ENCODE data around the gene RIT1.

The RIT1 gene

GRCh38 chr1:155920717-155921116 is 9.6 kb upstream of the RIT1 start:
- H3K4me3 ChIP-seq (ENCODE audit: low read depth, low read length): no peak overlapping the region
- TF ChIP-seq, protein P1, sequence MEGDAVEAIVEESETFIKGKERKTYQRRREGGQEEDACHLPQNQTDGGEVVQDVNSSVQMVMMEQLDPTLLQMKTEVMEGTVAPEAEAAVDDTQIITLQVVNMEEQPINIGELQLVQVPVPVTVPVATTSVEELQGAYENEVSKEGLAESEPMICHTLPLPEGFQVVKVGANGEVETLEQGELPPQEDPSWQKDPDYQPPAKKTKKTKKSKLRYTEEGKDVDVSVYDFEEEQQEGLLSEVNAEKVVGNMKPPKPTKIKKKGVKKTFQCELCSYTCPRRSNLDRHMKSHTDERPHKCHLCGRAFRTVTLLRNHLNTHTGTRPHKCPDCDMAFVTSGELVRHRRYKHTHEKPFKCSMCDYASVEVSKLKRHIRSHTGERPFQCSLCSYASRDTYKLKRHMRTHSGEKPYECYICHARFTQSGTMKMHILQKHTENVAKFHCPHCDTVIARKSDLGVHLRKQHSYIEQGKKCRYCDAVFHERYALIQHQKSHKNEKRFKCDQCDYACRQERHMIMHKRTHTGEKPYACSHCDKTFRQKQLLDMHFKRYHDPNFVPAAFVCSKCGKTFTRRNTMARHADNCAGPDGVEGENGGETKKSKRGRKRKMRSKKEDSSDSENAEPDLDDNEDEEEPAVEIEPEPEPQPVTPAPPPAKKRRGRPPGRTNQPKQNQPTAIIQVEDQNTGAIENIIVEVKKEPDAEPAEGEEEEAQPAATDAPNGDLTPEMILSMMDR (IDR thresholded peaks at IDR 0.05; ENCODE audit: low read depth, low read length, missing control alignments): no peak
- DNase-seq (ENCODE audit: low read depth): no peak

GRCh38 chr1:155919801-155920200 is 8.7 kb upstream of the RIT1 start:
- no peak for DNase-seq (ENCODE audit: low read depth)
- no peak overlapping the region for H3K4me3 ChIP-seq (ENCODE audit: low read depth, low read length)
- TF ChIP-seq, protein P1 (IDR thresholded peaks at IDR 0.05; ENCODE audit: low read depth, low read length, missing control alignments): no peak

DNA sequence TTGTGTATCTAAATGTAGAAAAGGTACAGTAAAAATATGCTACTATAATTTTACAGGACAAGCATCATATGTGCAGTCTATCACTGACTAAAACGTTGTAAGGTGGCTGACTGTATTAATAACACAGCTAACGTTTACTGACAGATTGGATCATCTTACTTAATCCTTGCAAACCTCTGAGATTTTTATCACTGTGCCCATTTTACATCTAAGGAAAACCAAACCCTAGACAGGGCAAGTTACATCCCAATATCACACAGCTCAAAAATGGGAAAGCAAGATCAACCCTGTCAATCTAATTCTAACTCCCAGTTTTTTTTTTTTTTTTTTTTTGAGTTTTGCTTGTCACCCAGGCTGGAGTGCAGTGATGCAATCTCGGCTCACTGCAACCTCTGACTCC is 7.5 kb upstream of the RIT1 start:
- no peak for DNase-seq (ENCODE audit: low read depth)
- TF ChIP-seq, protein P1 (IDR thresholded peaks at IDR 0.05; ENCODE audit: low read depth, low read length, missing control alignments): no peak
- no peak overlapping the region for H3K4me3 ChIP-seq (ENCODE audit: low read depth, low read length)

- no peak for DNase-seq (ENCODE audit: low read depth)
- TF ChIP-seq, protein P1 (IDR thresholded peaks at IDR 0.05; ENCODE audit: low read depth, low read length, missing control alignments): no peak
- H3K4me3 ChIP-seq (ENCODE audit: low read depth, low read length): no peak overlapping the region
These were observed 3.0 kb upstream of the RIT1 start for GRCh38 chr1:155913969-155914757.

DNA sequence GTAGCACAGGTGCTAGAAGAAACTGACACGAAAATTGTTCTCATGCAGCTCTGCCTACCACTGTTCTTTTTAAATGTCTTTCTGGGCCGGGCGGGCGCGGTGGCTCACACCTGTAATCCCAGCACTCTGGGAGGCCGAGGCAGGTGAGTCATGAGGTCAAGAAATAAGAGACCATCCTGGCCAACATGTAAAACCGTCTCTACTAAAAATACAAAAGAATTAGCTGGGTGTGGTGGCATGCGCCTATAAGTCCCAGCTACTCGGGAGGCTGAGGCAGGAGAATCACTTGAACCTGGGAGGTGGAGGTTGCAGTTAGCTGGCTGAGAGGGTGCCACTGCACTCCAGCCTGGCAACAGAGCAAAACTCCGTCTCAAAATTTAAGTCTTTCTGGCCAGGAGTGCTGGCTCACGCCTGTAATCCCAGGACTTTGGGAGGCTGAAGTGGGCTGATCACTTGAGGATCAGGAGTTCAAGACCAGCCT is 947 bp upstream of the RIT1 start:
- no peak overlapping the region for H3K4me3 ChIP-seq (ENCODE audit: low read depth, low read length)
- TF ChIP-seq, protein P1 (IDR thresholded peaks at IDR 0.05; ENCODE audit: low read depth, low read length, missing control alignments): no peak
- DNase-seq (ENCODE audit: low read depth): no peak

DNA sequence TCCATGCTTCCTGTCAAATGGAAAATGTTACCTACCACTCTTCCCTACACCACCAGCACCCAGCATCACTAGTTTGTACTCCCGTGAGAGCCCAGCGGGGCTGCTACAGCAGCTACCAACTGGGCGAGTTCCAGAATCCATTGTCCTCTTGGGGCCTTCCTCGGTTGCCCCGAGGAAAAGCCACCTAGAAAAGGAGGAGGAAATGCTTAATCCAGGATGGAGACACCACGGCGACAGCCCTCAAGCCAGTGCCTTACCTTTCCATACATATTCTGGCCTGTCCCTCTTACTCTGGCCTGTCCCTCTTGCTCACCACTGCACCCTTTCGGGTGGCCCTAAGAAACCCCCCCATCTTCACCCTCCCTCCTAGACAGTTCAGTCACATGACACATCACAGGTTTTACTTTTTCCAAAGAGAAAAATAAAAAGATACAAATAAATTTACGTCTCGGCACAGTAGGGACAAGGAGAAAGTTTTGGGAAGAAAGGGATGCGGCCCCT is 478 bp downstream of the RIT1 start:
- H3K4me3 ChIP-seq (ENCODE audit: low read depth, low read length): peak overlapping the region; percentile 74
- TF ChIP-seq, protein P1 (IDR thresholded peaks at IDR 0.05; ENCODE audit: low read depth, low read length, missing control alignments): peak; percentile 17
- no peak for DNase-seq (ENCODE audit: low read depth)

GRCh38 chr1:155909894-155910293 is 1.3 kb downstream of the RIT1 start:
- TF ChIP-seq, protein P1 (IDR thresholded peaks at IDR 0.05; ENCODE audit: low read depth, low read length, missing control alignments): no peak
- DNase-seq (ENCODE audit: low read depth): no peak
- H3K4me3 ChIP-seq (ENCODE audit: low read depth, low read length): no peak overlapping the region

Data from GM12864 (cell line).